Right atrium auricular region (tissue), 2 donors: ENCODE results near the gene MTA3. TPM values are rescaled to one million over a fixed set of nuclear protein-coding genes. Genes with fewer than 3 reads are reported as not detected.
"Not testable (repeated sequence)": the region's sequence is repeated elsewhere in the genome, so short reads cannot be mapped to it uniquely, and the experiment has no call there.

Source experiments
- DNase-seq: peaks from one replicate; pipeline ENCODE4 v3.0.0-alpha.2; 2019; ENCODE audit warnings: low spot score
- H3K27ac ChIP-seq, 2 donors: fragments of 200-600 bp; sonication (generic); 1 replicate in 1 of 2; 2 replicates in 1 of 2; pipeline ENCODE4 v1.5.1; 2016 to 2019
- H3K27me3 ChIP-seq, 2 donors: fragments of 200-600 bp; sonication (generic); one replicate each; pipeline versions ENCODE4 v1.5.1 to v1.6.0; 2017 to 2019
- H3K36me3 ChIP-seq: fragments of 200-600 bp; sonication (generic); one replicate; pipeline ENCODE4 v1.5.1; 2016
- H3K4me1 ChIP-seq, 2 donors: fragments of 200-600 bp; sonication (generic); one replicate each; pipeline versions ENCODE4 v1.5.1 to v1.6.0; 2017 to 2019
- H3K4me3 ChIP-seq, 2 donors: fragments of 200-600 bp; sonication (generic); 1 replicate in 1 of 2; 2 replicates in 1 of 2; pipeline ENCODE4 v1.5.1; 2017 to 2019; ENCODE audit warnings: mild to moderate bottlenecking in 1 of 2, moderate library complexity in 1 of 2
- H3K9me3 ChIP-seq, 2 donors: fragments of 200-600 bp; sonication (generic); one replicate each; pipeline ENCODE4 v1.5.1; 2019
- total RNA-seq, 2 donors: library from RNA; depleted of rRNA; stranded (reverse); fragments of >200 nt; gene quantifications; one replicate each; pipeline ENCODE4 v1.1.0, GENCODE V29; 2016
- TF ChIP-seq, protein P1 (sequence below), 2 donors: fragments of 200-600 bp; sonication (generic); IDR thresholded peaks; one replicate each; pipeline ENCODE4 v1.5.1; 2019; ENCODE audit warnings: antibody characterized with exemption in 2 of 2

MTA3 gene
- total RNA-seq, 2 donors from 2014 or later, result 12.9 to 18.5 TPM

DNA sequence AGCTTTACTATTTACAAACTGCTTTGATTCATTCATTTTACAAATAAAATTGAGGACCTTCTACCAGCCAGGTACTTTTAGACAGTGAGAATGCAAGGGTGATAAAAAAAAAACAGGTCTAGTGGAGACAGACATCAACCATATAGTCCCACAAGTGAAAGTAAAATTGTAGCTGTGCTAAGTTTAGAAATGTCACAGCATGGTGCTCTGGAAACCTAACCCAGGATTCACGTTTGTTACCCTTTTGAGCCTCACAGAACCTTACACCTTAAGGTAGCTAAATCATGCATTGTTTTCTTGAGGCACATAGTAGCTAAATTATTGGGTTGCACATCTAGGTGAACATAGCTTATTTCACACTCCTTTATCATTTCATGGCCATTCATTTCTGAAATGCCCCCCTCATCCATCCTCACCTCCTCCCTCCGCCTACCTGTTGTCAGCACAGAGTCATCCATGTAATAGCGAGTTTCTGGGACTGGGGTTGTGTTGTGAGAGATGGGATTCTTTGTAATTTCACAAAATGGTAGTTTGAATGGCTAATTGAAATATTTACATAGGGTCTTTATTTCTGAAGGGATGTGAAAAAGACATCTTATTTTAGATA is 7.1 kb downstream of the MTA3 start:
- no peak for DNase-seq
- Histone ChIP-seq H3K4me1 (no peaks in the 10 kb centered on the region), H3K4me3 (no peak overlapping the region), H3K36me3 (peaks cover 14% of the 10 kb centered on the region), H3K27ac (no peak overlapping the region), H3K27me3 (no peaks in the 10 kb centered on the region), H3K9me3 (no peaks in the 10 kb centered on the region)
- TF ChIP-seq, protein P1, sequence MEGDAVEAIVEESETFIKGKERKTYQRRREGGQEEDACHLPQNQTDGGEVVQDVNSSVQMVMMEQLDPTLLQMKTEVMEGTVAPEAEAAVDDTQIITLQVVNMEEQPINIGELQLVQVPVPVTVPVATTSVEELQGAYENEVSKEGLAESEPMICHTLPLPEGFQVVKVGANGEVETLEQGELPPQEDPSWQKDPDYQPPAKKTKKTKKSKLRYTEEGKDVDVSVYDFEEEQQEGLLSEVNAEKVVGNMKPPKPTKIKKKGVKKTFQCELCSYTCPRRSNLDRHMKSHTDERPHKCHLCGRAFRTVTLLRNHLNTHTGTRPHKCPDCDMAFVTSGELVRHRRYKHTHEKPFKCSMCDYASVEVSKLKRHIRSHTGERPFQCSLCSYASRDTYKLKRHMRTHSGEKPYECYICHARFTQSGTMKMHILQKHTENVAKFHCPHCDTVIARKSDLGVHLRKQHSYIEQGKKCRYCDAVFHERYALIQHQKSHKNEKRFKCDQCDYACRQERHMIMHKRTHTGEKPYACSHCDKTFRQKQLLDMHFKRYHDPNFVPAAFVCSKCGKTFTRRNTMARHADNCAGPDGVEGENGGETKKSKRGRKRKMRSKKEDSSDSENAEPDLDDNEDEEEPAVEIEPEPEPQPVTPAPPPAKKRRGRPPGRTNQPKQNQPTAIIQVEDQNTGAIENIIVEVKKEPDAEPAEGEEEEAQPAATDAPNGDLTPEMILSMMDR (IDR thresholded peaks at IDR 0.05), result no peak

DNA sequence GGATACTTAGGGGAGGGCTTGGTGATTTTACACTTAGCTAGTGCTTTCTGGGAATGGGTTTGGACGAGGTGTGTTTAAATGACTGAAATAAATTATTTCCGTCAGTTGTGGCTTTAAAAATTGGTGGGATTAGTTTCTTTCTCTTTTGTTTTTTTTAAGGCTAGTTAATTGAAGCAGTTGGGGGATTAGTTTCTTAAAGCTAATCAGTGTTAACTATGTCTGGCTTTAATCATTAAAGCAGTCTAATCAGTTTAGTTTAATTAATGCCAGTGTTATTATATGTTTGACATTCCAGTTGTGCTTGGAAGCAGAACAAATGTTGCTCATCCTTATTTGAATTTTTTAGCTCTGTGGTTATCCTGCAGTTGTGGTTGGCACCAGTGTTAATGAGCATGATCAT is 10.2 kb downstream of the MTA3 start:
- H3K36me3 ChIP-seq, result peaks cover 21% of the 10 kb centered on the region
- H3K9me3 ChIP-seq, result no peaks in the 10 kb centered on the region
- no peak overlapping the region for H3K4me3 ChIP-seq
- H3K27ac ChIP-seq, result no peak overlapping the region
- TF ChIP-seq, protein P1 (IDR thresholded peaks at IDR 0.05), result no peak
- no peaks in the 10 kb centered on the region for H3K4me1 ChIP-seq
- no peak for DNase-seq
- H3K27me3 ChIP-seq, result no peaks in the 10 kb centered on the region

DNA sequence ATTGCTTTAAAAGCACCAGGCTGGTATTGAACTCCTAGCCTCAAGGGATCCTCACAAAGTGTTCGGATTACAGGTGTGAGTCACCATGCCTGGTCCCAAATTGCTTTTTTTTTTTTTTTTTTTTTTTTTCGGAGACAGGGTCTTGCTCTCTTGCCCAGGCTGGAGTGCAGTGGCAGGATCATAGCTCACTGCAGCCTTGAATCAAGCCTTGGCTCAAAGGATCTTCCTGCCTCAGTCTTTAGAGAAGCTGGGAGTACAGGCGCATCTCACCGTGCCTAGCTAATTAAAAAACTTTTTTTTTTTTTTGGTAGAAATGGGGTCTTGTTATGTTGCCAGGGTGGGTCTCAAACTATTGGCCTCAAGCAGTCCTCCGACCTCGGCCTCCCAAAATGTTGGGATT is 12.8 kb downstream of the MTA3 start:
- no peaks in the 10 kb centered on the region for H3K4me1 ChIP-seq
- no peak overlapping the region for H3K27ac ChIP-seq
- no peak overlapping the region for H3K4me3 ChIP-seq
- no peak for DNase-seq
- no peaks in the 10 kb centered on the region for H3K27me3 ChIP-seq
- no peaks in the 10 kb centered on the region for H3K9me3 ChIP-seq
- TF ChIP-seq, protein P1 (IDR thresholded peaks at IDR 0.05), result no peak
- H3K36me3 ChIP-seq, result peaks cover 21% of the 10 kb centered on the region

DNA sequence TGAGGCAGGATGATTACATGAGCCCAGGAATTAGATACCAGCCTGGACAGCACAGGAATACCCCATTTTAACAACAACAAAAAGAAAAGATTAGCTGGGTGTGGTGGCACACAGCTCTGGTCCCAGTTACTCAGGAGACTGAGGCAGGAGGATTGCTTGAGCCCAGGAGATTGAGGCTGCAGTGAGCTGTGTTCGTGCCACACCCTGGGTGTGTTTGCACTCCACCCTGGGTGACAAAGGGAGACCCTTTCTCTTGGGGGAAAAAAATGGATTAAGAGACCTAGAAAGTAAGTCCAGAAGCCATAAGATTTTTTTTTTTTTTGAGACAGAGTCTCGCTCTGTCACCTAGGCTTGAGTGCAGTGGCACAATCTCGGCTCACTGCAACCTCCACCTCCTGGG is 16.2 kb downstream of the MTA3 start:
- not testable (repeated sequence) for H3K9me3 ChIP-seq, H3K27ac ChIP-seq, DNase-seq, H3K27me3 ChIP-seq, H3K4me3 ChIP-seq, H3K4me1 ChIP-seq
- peaks cover 15% of the 10 kb centered on the region for H3K36me3 ChIP-seq

DNA sequence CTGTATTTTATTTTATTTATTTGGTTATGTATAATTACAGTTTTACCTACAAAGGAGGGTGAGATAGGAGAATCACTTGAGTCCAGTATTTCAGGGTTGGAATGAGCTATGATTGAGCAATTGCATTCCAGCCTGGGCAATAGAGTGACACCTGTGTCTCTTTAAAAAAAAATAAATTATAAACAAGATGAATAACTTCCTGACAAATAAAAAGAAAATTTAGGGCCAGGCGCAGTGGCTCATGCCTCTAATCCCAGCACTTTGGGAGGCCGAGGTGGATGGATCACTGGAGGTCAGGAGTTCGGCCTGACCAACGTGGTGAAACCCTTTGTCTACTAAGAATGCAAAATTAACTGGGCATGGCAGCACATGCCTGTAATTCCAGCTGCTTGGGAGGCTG is 17.3 kb downstream of the MTA3 start:
- no peaks in the 10 kb centered on the region for H3K27me3 ChIP-seq
- H3K4me1 ChIP-seq, result no peaks in the 10 kb centered on the region
- peaks cover 5% of the 10 kb centered on the region for H3K36me3 ChIP-seq
- no peak overlapping the region for H3K4me3 ChIP-seq
- no peak for DNase-seq
- H3K9me3 ChIP-seq, result no peaks in the 10 kb centered on the region
- H3K27ac ChIP-seq, result no peak overlapping the region
- TF ChIP-seq, protein P1 (IDR thresholded peaks at IDR 0.05), result no peak

DNA sequence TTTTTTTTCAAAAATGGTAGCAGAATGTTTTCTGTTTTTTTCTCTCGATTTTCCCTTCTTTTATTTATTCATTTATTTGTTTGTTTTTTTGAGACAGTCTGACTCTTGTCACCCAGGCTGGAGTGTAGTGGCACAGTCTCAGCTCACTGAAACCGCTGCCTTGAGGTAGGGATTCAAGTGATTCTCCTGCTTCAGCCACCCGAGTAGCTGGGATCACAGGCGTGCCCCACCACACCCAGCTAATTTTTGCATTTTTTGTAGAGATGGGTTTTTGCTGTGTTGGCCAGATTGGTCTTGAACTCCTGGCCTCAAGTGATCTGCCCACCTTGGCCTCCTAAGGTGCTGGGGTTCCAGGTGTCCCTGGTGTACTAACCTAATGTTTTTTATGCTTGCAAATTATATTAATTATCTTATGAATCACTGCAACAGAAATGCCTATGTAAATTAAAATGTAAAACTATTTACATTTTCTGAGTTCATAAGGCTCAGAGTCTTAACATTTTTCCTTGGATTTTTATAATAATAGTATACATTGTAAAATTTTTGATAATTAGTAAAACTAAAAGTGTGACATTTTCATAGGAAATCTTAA is 19.2 kb downstream of the MTA3 start:
- Histone ChIP-seq H3K4me3 (no peak overlapping the region), H3K27ac (no peak overlapping the region), H3K9me3 (no peaks in the 10 kb centered on the region), H3K4me1 (no peaks in the 10 kb centered on the region), H3K36me3 (peaks cover 2% of the 10 kb centered on the region), H3K27me3 (no peaks in the 10 kb centered on the region)
- DNase-seq, result no peak
- TF ChIP-seq, protein P1 (IDR thresholded peaks at IDR 0.05), result no peak
